GM08714 (cell line): ENCODE results near the gene TMEM101.

Experiments
- H3K4me3 ChIP-seq: fragments of 200-500 bp; sonication (Bioruptor generic); 2 replicates; pipeline ENCODE4 v1.5.1; 2014; ENCODE audit warnings: mild to moderate bottlenecking, low read length, inconsistent platforms
- ZNF274 ChIP-seq: IDR thresholded peaks from 2 replicates; pipeline ENCODE4 v1.6.1; 2012; ENCODE audit warnings: mild to moderate bottlenecking, low read depth, low read length

The TMEM101 gene

DNA sequence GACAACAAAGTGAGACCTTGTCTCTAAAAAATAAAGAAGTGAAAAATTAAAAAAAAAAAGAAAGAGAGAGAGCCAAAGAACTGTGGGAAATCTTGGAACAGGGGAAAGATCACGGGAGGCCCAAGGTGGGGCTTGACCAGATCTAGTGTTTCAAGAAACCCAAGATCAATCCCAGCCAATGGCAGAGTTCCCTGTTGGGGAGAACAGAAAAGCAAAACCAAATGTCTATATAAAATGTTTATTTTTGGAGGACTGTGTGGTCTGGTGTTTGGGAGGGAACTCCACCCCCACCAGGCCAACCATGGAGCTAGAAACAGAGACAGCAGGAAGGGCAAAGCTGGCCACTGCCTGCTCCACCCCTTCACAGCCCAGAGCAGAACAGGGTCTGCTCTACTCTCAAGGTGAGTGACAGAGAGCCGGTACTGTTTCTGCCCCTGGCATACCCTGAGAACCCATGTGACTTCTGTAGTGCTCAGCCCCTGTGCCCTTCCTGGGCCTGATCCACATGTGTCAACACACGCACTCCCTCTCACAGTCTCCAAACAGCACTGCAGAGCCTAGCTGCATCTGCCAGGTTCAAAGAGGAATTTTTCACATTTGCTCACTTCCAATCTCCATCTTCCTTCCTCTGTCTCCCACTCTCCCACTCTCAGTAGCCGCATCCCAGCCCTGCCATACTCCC is 3.7 kb downstream of the TMEM101 start:
- TF ChIP-seq ZNF274 = no peak
- H3K4me3 ChIP-seq = no peak overlapping the region

DNA sequence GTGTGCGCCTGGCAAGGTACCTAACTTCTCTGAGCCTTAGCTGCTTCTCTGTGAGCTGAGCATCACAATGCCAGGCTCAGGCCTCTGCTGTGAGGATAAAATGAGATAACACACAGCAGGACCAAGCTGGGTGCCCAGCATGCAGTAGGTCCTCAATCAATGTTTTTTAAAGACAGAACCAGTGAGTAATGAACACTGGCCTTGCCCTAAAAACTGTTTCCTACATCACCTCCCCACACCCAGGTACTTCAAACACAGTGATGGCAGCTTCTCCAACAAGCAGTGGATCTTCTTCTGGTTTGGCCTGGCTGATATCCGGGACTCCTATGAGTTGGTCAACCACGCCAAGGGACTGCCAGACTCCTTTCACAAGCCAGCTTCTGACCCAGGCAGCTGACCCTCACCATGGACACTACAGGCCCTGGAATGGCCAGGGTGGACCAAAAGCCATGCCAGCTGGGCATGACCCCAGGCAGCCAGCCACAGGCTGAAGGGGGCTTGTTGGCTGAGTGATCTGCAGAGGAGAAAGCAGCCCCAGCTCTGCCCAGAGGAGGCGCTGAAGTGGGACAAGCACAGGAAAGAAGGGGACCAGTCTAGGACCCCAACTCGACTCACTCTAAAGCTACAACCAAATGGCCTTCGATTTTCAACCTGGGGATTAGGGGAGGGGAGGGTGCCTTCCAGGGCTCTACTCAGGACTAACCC is 6.4 kb downstream of the TMEM101 start:
- H3K4me3 ChIP-seq = no peak overlapping the region
- no peak for TF ChIP-seq ZNF274

DNA sequence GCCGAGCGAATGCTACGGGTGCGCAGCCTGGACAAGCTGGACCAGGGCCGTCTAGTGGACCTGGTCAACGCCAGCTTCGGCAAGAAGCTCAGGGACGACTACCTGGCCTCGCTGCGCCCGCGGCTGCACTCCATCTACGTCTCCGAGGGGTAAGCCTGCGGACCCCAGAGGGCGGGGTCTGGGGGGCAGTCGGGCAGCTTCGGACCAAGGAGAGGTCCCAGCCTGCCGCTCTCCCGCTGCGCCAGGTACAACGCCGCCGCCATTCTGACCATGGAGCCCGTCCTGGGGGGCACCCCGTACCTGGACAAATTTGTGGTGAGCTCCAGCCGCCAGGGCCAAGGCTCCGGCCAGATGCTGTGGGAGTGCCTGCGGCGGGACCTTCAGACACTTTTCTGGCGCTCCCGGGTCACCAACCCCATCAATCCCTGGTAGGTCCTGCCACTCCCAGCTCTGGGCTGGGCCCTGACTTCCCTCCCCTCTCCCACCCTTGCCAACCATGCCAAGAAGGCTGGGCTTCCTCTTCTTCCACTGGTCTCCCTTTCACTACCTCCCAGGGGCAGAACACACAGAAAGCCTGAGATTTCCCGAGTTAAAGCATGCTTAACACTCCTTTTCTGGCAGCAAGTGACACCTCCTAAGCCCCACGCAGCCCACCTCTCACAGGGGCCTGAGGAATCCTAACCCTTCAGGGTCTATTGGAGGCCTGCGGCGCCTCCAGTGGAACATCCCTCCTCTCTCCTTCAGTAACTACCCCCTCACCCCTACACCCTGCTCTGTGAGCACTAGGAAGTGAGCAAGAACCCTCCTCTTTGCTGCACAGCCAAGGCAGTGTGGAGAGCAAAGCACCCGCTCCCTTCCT is 7.2 kb downstream of the TMEM101 start:
- peak overlapping the region; percentile 84 for H3K4me3 ChIP-seq

DNA sequence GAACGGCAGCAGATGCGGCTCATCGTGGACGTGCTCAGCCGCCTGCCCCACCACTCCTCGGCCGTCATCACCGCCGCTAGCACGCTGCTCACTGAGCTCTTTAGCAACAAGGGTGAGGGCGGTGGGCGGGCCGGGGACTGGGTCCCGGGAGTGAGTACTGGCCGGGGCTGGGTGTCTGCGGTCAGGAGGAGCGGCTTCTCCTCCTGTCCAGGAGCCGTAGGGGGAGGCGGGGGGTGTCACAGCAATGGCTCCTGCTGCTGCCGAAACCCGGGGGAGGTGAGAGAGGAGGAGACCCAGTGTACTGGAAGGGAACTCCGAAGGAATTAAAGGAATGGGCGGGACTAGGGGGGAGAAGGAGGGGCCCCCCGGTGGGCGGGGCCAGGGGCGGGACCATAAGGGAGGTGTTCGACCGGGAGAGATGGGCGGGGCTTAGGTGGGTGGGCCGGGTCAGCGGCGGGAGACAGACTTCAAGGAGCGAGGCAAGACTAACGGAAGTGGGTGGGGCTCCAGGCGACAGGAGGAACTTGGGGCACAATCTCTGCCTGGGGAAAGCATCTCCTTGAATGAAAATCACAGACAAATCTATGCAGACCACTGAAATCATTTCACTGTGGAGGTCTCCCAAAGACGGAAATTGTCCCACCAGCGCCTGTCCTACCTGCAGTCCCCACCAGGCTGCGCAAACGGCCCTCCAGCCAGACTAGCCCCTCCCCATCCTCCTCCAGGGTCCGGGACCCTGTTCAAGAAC is 8.0 kb downstream of the TMEM101 start:
- no peak for TF ChIP-seq ZNF274
- H3K4me3 ChIP-seq = peak overlapping the region; percentile 84

More for the DNA sequence above, 7.2 kb downstream of the TMEM101 start:
- TF ChIP-seq ZNF274 = no peak

DNA sequence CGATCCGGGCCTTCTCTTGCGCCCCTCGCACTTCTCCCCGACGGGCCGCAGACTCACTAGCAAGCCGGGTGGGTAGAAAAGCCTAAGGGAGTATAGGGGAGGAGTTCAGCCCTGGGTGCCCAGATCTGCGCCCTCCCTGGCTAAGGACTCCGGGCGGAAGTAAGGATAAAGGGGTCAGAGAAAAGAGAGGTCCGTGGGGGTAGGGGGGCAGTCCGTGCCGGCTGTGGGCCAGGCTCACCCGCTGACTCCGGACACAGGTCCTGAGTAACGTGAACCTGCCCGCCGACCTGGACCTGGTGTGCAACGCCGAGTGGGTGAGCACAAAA is 8.5 kb downstream of the TMEM101 start:
- TF ChIP-seq ZNF274 = no peak

DNA sequence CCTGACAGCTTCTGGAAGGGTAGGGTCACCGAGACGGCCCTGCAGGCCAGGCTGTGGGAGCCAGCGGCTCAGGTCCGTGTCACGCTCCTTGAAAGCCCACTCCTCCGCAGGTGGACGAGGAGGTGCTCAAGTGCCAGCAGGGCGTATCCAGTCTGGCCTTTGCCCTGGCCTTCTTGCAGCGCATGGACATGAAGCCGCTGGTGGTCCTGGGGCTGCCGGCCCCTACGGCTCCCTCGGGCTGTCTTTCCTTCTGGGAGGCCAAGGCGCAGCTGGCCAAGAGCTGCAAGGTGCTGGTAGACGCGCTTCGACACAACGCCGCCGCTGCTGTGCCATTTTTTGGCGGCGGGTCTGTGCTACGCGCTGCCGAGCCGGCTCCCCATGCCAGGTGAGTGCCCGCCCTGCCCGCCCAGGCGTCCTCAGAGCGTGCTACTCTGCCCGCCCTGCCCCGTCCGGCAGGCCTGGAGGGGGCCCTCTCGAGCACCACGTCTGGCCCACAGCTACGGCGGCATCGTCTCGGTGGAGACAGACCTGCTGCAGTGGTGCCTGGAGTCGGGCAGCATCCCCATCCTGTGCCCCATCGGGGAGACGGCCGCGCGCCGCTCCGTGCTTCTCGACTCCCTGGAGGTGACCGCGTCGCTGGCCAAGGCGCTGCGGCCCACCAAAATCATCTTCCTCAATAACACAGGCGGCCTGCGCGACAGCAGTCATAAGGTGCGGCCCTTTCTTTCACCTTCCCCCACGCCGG is 9.1 kb downstream of the TMEM101 start:
- no peak overlapping the region; the same call in 1 of the 2 replicates for H3K4me3 ChIP-seq
- no peak for TF ChIP-seq ZNF274

More for the DNA sequence above, 8.5 kb downstream of the TMEM101 start:
- H3K4me3 ChIP-seq = peak overlapping the region; percentile 48; the same call in 1 of the 2 replicates

DNA sequence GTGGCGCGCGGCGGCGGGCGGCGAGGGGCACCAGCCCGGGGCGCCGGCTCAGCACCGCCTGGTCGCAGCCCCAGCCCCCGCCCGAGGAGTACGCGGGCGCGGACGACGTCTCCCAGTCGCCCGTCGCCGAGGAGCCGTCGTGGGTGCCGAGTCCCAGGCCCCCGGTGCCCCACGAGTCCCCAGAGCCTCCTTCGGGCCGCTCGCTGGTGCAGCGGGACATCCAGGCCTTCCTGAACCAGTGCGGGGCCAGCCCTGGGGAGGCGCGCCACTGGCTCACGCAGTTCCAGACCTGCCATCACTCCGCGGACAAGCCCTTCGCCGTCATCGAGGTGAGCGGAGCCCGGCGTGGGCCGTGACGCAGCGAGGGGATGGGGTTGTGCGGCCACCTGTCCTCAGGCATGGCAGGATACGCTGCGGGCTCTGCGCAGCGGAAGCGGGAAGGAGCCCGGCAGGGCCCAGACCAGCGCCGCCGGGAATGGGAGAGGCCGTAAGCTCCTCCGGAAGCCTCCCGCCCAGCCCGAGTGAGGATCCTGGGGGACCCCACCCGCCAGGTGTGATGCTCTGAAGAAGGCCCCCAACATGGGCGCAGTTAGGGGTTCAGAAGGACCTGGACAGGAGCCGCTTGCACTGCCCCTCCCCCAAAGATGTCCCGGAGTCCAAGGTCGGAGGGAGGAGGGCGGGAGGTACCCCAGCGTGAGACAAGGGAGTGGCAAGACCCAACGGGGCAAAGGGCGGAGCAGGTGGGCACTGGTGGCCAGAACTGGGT is 9.8 kb downstream of the TMEM101 start:
- no peak overlapping the region for H3K4me3 ChIP-seq
- TF ChIP-seq ZNF274 = no peak

DNA sequence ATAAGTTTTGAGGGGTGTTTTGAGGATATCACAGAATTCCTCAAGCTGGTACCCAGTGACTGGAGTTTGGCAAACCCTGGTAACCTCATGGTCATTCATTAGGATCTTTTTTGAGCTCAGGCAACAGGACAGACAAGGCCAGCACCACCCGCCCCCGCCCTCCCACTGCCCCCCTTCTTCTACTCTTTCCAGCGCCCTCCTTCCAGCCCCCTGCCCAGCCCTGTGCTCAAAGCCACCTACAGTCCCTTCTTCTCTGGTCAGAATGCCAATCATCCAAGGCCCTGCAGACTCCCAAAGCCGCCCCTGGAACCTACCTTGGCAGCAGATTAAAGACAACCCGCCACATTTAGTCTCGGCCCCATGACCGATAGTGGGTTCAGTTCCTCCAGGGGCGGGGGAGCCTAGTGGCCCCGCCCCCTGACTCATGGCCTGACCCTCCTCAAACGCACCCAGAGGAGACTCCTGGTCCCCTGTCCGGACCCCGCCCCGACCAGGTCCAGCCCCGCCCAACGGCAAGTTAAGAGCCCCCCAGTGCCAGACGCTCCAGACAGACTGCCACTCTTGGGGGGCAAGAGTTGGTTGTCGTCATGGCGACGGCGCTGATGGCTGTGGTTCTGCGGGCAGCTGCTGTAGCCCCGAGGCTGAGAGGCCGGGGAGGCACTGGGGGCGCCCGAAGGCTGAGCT is 10.5 kb downstream of the TMEM101 start, which contains the start of gene NAGS:
NAGS (plus strand) TSS at position 546 of the 684 bp plus-strand sequence; CDS start at position 588, 42 bp downstream.
- H3K4me3 ChIP-seq = no peak within 1 kb of the TSS
- no peak for TF ChIP-seq ZNF274

DNA sequence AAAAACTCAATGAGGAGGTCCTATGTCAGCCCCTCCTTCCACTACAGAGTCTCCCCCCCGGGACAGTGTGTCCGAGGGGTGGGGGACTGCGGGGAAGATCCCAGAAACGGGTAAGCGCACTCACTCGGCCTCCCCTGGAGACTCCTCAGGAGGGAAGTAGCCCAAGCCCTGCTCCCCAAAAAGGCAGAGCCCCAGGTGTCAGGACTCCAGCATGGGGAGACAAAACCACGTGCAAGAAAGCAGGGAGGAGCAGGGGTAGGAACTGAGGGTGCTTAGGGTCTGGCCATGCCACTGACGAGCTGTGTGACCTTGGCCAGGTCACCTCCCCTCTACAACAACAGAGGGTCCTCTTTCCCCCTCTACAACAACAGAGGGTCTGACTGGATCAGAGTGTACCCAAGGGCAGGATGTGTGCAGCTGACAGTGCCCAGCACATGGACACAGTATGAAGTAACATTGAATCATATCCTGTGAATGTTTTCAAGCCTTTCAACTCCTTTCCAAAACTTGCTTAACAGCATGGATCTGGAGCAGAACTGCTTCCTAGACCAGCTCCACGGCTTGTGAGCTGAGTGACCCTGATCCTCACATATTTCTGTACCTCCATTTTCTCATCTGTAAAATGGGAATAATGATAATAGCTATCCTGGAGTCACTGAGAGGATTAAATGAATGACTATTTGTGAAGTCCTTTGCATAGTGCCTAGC is 12.5 kb downstream of the TMEM101 start:
- no peak for TF ChIP-seq ZNF274
- H3K4me3 ChIP-seq = no peak overlapping the region

DNA sequence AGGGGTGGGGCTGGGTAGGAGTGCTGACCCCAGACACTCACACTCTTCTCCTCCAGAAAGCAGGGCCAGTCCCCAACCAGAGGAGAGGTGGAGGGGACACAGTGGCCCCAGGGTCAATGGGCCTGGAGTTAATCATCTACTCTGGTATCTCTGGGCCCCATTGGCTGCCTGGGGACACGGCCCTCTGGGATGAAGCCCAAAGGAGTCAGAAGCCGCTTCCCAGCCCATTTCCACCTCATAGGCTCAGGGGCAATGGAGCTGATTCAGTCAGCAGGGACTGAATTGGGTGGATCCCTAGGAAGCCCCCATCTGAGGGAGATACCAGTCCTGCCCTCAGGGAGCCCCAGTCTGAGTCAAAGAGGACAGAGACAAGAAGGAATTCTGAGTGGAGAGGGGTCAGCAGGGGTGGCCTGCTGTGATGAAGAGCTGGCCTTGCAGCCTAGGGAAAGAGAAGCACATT is 13.3 kb downstream of the TMEM101 start:
- H3K4me3 ChIP-seq = no peak overlapping the region
- no peak for TF ChIP-seq ZNF274

DNA sequence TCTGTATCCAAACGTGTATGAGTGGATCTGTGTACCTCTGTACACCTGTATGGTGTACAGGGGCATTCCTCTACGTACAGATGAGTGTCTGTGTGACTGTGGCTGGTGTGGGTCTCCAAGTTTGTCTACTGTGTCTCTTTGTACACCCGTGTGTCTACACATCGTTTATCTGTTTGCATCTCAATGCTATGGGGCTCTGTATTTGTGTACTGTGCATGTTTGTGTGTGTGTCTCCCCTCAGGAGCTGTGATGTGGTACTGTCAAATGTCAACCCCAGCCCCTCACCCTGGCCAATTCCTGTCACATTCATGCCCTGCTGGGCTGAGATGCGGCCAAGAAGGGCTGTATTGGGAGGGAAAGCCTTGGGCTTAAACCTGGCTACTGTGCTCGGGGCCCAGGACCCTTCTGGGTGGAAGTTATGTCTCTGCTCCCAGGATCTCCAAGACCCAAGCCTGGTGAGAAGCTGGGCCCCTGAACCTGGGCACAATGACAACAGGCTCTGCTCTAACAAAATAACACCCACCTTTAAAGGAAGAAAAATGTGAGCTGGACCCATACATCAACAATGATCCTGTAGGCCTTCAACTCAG is 13.8 kb downstream of the TMEM101 start:
- no peak overlapping the region for H3K4me3 ChIP-seq
- no peak for TF ChIP-seq ZNF274
